Activated CD4-positive, CD25-positive, alpha-beta regulatory T cell (primary cell): Measurements from ENCODE around the gene SNRPE.
"Not testable (repeated sequence)": the region's sequence is repeated elsewhere in the genome, so short reads cannot be mapped to it uniquely, and the experiment has no call there.

ENCODE experiments used
- DNase-seq, 4 experiments: peaks; one replicate each; lab custom pipeline; 2025; lab: John Stamatoyannopoulos, UW

Gene SNRPE

DNA sequence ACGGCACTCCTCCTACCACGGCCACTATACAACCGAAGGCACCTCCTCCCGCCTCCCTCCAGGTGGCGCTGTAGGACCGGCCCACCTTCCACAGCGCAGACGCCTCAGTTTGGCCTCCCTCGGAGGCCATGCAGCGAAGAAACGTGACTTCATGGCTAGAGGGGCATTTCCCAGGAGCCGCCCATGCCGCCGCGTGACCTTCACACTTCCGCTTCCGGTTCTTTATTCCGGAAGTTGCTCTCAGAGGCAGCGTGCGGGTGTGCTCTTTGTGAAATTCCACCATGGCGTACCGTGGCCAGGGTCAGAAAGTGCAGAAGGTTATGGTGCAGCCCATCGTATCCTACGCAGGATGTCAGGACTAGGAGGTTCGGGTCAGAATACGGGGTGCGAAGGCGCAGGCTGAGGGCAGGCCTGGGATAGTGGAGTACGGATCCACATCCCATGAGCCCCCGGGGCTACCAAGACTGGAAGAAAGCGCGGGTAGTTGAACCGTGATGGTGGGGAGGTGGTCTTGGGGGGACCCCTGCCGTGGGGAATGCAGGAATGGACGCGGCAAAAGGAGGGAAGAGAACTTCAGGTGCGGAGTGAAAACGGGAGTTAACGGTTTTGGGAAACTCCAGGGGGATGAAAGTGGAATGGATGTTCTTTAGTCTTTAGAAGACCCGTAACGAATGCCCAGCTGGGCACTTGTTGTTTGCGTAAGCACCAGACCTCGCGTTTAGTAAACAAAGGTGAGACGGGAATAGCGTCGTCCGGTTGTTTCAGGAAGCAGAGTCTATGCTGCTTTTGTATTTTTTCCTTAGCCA is at the start of gene SNRPE:
Gene SNRPE (plus strand): TSS at position 221 of the 806 bp plus-strand sequence. CDS start 61 bp downstream, at position 282.
- peak; percentile 91 to 94 (median 92) for DNase-seq

DNA sequence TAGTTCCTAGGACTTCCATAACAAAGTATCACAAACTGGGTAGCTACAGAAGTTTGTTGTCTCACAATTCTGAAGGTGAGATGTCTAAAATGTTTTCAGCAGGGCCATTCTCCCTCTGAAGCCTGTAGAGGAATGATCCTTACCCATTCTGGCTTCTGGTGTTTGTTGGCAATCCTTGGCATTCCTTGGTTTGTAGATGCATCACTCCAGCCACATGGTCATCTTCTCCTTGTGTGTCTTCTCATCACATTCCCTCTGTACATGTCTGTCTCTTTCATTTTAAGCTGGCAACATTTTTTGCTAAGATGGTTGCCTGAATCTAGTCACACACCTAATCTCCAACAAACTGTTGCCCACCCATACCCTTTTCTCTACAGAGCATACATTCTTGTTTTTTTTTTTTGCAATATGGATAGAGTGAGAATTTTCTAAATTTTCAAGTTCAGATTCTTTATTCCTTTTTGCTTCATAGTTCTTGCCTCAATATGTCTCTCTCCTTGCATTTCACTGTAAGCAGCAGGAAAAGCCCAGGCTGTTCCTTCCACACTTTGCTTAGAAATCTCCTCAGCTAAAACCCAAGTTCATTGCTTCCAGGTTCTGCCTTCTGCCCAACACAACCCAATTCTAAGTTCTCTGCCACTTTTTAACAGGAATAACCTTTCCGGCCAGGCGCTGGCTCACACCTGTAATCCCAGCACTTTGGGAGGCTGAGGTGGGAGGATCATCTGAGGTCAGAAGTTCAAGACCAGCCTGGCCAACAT is 47.6 kb upstream of the SNRPE start:
- no peak for DNase-seq

DNA sequence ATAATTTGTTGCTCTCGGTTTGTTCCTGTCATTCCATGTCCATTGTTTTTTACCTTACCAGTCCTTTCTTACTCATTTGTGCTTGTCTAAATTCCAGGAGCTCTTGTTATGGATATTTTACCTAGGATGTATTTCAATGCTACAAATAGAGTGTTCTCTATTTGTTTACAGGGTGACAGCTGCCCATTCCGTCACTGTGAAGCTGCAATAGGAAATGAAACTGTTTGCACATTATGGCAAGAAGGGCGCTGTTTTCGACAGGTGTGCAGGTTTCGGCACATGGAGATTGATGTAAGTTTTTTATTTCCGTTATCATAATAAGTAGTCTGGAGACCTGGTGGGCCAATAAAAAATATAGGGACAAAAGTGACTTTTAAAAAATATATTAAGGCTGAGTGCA is 43.0 kb upstream of the SNRPE start:
- no peak for DNase-seq

DNA sequence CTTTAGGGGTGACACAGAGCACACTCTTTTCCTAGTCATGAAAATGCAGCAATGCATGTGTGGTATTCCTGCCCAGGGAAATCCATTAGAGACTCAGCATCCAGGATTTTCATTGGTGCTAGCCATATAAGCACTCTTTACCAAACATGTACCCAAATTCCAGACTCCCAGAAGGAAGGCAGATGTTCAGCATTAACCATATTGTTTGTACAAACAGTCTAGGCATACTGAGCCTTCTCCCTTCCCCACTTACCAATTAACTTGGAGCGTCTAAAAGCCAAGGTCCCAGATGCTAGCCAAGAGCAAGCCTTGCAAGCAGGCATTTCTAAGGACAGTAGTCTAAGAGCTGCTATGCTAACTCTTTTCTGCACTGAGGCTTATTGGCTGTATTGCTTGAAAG is 38.1 kb upstream of the SNRPE start:
- no peak for DNase-seq

DNA sequence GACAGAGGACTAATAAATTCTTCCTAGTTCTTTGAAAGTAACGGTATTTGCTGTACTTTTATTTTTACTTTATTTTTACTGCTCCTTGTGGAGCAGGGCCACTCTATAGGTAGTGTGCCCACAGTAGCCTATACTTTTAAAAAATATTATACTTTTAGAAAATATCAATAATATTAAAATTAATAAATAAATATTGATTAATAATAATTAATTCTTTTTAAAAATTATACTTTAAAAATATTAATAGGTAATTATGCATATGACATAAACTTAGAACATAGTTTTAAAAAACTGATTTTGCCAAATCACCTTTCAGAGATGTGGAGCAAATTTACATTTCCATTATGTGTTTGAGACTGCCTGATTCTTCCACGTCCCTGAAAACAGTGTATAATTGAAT is 35.2 kb upstream of the SNRPE start:
- no peak for DNase-seq

DNA sequence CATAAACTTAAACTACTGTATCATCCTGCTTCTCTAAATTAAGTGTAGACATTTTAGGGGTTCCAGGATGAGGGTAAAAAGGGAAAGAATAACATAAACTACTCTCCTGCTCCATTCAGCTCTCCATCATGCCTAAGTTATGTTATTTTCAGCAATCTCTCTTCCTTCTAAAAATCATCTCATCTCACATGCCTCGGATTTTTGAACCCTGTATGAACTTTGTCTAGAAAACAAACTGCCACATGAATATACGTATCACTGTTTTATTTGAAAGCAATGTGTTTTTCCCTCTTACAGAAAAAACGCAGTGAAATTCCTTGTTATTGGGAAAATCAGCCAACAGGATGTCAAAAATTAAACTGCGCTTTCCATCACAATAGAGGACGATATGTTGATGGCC is 33.4 kb upstream of the SNRPE start:
- no peak for DNase-seq

DNA sequence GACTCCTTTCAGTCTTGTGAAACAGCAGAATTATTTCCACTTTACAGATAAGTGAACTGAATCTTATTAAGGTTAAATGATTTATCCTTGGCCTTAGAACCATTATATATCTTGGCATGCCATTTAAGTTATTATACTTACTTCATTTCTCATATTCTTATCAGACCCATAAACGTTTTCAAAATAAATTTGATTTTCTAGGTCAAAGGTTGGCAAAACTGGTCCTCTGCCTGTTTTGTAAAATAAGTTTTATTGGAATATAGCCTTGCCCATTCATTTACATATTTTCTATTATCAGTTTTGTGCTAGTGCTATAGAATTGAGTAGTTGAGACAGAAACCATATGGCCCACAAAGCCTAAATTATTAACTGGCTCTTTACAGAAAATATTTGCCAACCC is 32.9 kb upstream of the SNRPE start:
- no peak for DNase-seq

DNA sequence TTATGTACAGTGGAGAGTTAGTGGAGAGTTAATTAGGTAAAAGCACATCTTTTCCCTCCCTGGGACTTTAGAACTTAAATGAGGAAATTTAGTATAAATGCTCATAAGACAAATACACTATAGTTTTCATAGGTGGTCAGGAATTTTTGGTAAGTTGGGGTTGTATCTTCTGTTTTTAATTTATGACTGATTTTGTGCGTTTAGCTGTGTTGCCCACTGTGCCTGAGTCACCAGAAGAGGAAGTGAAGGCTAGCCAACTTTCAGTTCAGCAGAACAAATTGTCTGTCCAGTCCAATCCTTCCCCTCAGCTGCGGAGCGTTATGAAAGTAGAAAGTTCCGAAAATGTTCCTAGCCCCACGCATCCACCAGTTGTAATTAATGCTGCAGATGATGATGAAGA is 32.2 kb upstream of the SNRPE start:
- not testable (repeated sequence) for DNase-seq

DNA sequence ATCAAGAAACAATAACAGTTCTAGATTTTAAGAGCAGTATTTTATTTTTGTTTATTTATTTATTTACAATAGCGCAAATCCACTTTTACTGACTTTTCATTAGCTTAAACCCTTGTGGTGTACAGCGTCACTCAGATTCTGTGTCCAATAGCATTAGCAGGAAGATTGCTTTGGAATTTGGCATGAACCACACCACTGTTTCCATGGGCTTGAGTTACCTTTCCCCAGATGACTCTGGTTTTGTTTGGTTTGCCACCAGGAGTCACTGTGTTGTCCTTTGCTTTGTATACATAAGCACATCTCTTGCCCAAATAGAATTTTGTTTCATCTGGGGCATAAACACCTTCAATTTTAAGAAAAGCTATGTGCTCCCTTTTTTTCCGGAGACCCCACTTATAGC is 25.9 kb upstream of the SNRPE start:
- DNase-seq: no peak

DNA sequence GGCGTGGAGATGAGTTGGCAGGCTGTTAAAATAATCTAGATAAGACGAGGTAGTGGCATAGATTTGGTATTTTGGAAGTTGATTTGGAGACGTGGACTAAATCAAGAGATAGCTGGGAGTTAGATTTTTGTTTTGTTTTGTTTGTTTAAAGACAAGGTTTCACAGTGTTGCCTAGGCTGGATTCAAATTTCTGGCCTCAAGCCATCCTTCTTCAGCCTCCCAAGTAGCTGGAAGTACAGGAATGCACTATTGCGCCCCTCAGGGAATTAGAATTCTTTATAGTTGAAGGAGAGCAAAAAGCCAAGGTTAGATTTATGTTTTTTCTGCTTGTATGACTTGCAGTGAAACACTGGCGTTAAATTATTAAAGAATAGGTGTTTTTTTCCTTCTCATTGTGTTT is 22.3 kb upstream of the SNRPE start:
- DNase-seq: no peak

DNA sequence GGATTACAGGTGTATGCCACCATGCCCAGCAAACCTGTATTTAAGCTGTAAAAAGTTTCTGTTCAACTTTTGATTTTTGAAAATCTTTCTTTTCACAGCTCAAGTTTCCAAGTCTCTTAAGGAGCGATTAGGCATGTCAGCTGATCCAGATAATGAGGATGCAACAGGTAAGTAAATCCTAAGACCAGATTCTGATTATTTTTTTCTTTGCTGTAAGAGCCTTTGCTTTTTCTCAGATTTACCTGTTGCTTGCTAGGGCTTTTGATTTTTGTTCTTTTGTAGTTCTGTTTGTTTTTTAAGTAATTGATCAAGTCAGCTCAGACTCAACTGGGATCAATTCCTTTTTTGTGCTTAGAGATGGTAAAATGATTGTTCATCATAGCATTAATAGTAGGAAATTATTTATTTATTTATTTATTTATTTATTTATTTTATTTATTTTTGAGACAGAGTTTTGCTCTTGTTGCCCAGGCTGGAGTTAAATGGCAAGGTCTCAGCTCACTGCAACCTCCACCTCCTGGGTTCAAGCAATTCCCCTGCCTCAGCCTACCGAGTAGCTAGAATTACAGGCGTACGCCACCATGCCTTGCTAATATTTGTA is 21.1 kb upstream of the SNRPE start:
- no peak for DNase-seq

DNA sequence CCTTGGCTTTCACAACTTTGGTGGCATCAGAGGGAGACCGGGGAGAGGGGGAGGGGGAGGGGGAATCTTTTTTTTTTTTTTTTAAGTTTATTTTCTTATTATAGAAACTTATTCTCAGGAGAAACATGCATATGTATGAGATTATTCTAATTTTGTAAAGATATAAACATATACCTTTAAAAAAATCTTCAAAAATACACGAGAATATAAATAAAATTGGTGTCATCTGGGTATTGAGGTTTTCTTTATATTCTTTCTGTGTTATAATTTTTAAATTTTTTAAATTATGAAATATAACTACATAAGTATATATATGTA is 18.9 kb upstream of the SNRPE start:
- DNase-seq: no peak

DNA sequence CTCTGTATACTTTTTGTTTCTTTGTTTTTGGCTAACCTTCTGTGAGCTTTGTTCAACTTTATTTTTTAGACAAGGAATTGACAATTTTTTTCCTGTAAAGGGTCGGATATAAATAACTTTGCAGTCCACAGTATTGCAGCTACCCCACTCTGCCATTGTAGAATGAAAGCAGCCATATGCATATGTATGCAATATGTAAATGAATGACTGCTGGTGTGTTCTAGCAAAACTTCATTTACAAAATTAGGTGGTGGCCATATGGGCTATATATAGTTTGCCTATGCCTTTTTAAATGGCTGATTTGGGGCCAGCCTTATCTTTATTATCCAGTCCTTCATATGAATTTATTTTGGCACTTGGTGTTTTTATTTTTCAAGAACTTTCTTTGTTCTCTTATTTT is 18.0 kb upstream of the SNRPE start:
- DNase-seq: no peak

DNA sequence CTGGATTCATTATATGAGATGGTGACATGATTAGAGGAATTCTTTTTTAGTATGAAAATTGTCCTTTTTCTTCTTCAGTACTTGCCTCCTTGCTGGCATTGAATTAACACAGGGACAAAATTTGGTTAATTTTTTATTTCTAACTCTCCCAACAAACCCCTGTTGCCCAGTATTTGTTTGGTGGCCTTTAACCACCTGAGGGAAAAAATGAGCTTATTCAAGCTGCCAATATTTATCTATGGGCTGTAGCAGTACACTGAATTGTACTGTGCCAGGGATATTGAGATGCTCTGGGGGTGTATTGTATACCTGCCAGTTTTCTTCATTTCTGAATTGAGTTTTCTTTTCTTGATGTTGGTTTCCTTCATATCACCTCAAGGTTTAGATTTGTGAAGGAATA is 8.3 kb upstream of the SNRPE start:
- not testable (repeated sequence) for DNase-seq

DNA sequence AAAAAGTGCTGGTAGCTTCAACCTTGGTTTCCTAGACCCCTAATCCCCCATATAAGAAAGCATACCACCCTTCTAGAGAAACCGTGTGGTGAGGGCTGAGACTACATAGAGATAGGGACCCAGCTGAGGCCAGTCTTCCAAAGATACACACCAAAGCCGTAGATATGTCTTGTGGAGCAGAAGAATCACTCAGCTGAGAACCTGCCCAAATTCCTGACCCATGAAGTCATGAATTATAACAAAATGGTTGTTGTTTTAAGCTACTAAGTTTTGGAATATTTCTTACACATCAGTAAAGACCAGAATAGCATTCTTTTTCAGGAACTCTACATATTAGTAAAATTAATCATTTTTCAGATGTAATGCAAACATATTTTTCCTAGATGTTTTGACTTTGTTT is 3.3 kb upstream of the SNRPE start:
- no peak for DNase-seq

DNA sequence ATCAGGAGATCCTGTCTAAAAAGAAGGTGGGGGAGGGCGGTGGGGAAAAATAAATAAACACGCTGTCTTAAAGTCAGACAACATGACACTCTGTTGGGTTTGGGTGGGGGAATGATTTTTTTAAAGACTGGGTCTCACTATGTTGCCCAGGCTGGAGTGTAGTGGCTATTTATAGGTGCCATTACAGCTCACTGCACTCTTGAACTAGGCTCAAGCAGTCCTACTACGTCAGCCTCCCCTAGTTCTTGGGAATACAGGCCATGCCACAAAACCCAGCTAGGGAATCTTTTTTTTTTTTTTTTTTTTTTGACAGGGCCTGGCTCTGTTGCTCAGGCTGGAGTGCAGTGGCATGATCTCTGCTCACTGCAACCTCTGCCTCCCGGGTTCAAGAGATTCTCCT is 2.4 kb upstream of the SNRPE start:
- DNase-seq: no peak

DNA sequence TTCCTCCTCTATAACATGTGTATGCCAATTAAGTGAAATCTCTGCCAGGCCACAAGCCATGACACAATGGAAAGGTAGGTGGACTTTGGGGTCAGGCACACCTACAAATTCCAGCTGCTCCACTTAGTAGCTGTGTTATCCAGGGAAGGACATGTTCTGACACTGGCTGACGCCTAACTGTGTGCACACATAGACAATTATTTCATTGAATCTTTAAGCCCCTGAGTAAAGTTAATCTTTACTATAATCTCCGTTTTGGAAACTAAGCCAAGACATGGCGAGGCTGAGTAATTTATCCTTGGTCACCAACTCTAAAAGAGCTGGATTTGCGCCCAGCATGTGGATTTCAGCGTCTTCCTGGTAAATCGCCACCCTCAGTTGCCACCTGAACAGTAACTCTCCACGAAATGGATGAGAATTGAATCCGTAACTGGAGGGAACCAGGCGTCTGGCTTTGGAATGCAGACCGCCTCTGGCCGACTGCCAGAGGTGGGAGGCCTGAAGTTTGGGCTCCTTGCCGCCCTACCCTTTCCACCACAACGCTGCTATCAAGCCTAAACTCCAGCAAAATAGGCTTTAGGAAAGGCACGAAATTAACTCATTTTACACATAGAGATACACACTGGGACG is 888 bp upstream of the SNRPE start:
- no peak for DNase-seq

DNA sequence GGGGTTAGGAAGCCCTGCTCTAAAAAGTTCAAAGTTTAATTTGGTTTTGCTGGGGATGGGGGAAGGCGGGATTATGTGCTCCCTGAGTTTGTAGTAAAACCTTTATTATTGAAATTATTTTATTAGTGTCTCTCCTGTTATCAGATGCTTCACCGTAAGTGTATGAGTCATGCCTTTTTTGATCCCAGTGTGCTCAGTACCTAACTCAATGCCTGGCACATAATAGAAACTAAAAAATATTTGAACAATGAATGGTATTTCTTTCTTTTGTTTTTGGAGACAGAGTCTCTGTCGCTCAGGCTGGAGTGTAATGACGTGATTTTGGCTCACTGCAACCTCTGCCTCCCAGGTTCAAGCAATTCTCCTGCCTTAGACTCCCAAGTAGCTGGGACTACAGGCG is 6.4 kb downstream of the SNRPE start:
- no peak for DNase-seq

DNA sequence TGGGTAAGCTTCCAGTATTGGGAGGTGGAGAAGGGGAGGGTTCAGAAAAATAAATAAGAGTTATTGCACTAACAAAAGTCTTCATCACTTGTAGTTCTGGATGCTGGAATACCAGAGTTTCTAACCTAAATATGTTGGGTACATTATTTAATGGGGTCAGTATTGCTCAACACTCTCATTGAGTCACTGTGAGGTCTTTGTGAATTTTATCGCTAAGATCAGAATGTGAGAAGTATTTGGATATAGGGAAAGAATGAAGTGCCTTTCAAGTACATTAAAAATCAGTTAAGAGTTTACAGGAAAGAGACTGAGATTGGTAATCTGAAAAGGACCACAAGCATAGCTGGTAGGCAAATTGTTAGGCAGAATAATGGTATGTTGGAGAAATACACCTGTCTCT is 8.8 kb downstream of the SNRPE start:
- no peak for DNase-seq

DNA sequence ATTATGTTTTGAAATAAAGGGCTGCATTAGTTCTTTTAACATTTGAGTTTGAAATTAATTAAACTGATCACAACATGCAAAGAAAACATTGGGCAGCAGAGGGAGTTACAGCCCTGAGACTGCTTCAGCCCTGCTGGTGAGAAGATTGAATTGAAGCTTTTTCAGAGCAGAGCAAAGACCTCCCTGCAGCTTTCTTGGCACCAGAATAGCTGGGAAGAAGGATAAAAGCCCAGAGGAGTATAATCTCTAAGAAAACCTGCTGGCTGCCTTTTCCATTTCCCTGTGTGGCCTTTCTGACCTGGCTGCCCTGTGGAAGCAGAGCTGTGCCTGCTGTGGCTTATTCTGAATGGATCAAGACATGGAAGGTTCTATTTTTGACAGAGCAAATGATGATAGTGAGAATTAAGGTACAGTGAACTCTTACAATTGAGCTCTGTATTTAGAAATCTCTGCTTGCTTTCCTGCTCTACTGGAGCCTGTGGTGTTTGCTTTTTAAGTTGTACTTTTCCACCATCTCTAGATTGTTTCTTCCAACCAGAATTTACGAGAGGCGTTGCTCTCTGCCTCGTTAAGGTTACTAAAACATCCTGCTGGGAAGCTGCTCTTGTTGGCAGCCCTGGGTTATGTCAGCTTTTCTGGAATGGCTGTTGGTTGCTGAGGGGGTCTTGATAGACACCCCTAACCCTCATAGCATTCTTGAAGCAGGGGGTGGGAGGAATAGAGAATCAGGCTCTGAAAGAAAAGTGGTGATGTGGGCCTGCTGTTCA is 9.9 kb downstream of the SNRPE start:
- no peak for DNase-seq

DNA sequence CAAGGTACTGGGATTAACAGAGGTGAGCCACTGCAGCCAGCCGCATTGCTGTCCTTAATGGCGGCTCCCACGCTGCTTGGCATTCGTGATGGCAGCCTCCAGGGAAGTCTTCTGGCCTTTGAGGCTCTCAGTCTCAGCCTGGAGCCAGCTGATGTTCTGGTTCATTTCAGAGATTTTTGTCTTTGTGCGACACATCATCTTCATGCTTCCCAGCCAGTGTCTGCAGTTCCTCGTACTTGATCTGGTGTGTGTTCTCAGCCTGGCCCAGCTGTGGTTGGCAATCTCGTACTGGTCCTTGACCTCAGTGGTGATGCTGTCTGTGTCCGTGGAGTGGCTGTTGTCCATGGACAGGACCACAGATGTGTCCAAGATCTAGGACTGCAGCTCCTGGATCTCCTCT is 11.7 kb downstream of the SNRPE start:
- no peak for DNase-seq

DNA sequence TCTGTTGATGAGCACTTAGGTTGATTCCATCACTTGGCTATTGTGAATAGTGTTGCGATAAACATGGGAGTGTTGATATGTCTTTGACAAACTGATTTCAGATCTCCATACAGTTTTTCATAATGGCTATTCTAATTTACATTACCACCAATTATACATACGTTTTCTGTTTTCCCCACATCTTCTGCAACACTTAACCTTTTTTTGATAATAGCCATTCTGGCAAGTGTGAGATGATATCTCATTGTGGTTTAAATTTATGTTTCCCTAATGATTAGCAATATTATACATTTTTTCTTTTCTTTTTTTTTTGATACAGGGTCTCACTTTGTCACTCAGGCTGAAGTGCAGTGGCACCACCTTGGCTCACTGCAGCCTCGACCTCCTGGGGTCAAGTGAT is 17.0 kb downstream of the SNRPE start:
- DNase-seq: no peak
